DMS79 (cell line): ENCODE measurements around the gene PRKG1.

Experiments
- DNase-seq: peaks from one replicate; lab custom pipeline; 2025; lab: John Stamatoyannopoulos, UW

Gene PRKG1

GRCh38 chr10:51806079-51806835, 732.0 kb downstream of the PRKG1 start:
- no peak for DNase-seq

- no peak for DNase-seq
These were observed 733.9 kb downstream of the PRKG1 start for GRCh38 chr10:51808187-51808586.

GRCh38 chr10:51815723-51816122, 741.4 kb downstream of the PRKG1 start:
- no peak for DNase-seq

GRCh38 chr10:51821045-51821444, 746.8 kb downstream of the PRKG1 start:
- no peak for DNase-seq

- DNase-seq = no peak
These were observed 747.5 kb downstream of the PRKG1 start for GRCh38 chr10:51821745-51822144.

- no peak for DNase-seq
These were observed 758.5 kb downstream of the PRKG1 start for GRCh38 chr10:51832652-51833383.

GRCh38 chr10:51834548-51834947, 760.3 kb downstream of the PRKG1 start:
- DNase-seq = no peak

- DNase-seq = no peak
These were observed 764.2 kb downstream of the PRKG1 start for GRCh38 chr10:51838471-51838870.

GRCh38 chr10:51843966-51844365, 769.7 kb downstream of the PRKG1 start:
- no peak for DNase-seq

GRCh38 chr10:51846856-51847506, 772.7 kb downstream of the PRKG1 start:
- no peak for DNase-seq

- DNase-seq = no peak
These were observed 778.0 kb downstream of the PRKG1 start for GRCh38 chr10:51852297-51852696.

- DNase-seq = no peak
These were observed 783.0 kb downstream of the PRKG1 start for GRCh38 chr10:51857305-51857704.

- no peak for DNase-seq
These were observed 786.0 kb downstream of the PRKG1 start for GRCh38 chr10:51860257-51860656.

- DNase-seq = no peak
These were observed 786.8 kb downstream of the PRKG1 start for GRCh38 chr10:51861051-51861450.

- DNase-seq = no peak
These were observed 787.4 kb downstream of the PRKG1 start for GRCh38 chr10:51861731-51862130.

GRCh38 chr10:51862149-51862548, 787.9 kb downstream of the PRKG1 start:
- peak; percentile 1 for DNase-seq

- no peak for DNase-seq
These were observed 793.7 kb downstream of the PRKG1 start for GRCh38 chr10:51867956-51868355.

- no peak for DNase-seq
These were observed 799.8 kb downstream of the PRKG1 start for GRCh38 chr10:51874131-51874530.

GRCh38 chr10:51875610-51876009, 801.3 kb downstream of the PRKG1 start:
- no peak for DNase-seq

GRCh38 chr10:51876503-51876902, 802.2 kb downstream of the PRKG1 start:
- DNase-seq = no peak

GRCh38 chr10:51876979-51877378, 802.7 kb downstream of the PRKG1 start:
- DNase-seq = no peak

- DNase-seq = no peak
These were observed 803.3 kb downstream of the PRKG1 start for GRCh38 chr10:51877636-51878035.

- DNase-seq = no peak
These were observed 804.4 kb downstream of the PRKG1 start for GRCh38 chr10:51878695-51879094.
